Liver (tissue), 9 donors: Measurements from ENCODE around the gene TTF2. TPM values are rescaled to one million over a fixed set of nuclear protein-coding genes. Genes with fewer than 3 reads are reported as not detected.

Experiments used
- DNase-seq: peaks from one replicate; pipeline ENCODE4 v3.0.0-alpha.2; 2017; ENCODE audit warnings: low spot score
- H3K27ac ChIP-seq, 2 donors: one replicate each; pipeline ENCODE4 v1.7.0; 2013; ENCODE audit warnings: inconsistent platforms in 2 of 2, low read length in 2 of 2, control low read depth in 1 of 2, low read depth in 1 of 2, mild to moderate bottlenecking in 1 of 2
- H3K27me3 ChIP-seq, 4 donors: one replicate each; pipeline versions ENCODE4 v1.6.1 to v1.7.0; 2013; ENCODE audit warnings: low read length in 3 of 4, inconsistent platforms in 1 of 4, mild to moderate bottlenecking in 1 of 4, moderate library complexity in 1 of 4; ENCODE audit not compliant: control insufficient read depth in 4 of 4, insufficient read depth in 4 of 4
- H3K36me3 ChIP-seq, 4 donors: one replicate each; pipeline versions ENCODE4 v1.6.1 to v1.7.0; 2013; ENCODE audit warnings: low read length in 3 of 4, mild to moderate bottlenecking in 3 of 4, low read depth in 1 of 4, moderate library complexity in 1 of 4; ENCODE audit not compliant: control insufficient read depth in 4 of 4, insufficient read depth in 3 of 4
- H3K4me1 ChIP-seq, 4 donors: one replicate each; pipeline versions ENCODE4 v1.6.1 to v1.7.0; 2013; ENCODE audit warnings: low read length in 3 of 4, mild to moderate bottlenecking in 3 of 4, moderate library complexity in 1 of 4; ENCODE audit not compliant: control insufficient read depth in 4 of 4, insufficient read depth in 4 of 4
- H3K4me3 ChIP-seq, 3 donors: one replicate each; pipeline versions ENCODE4 v1.6.1 to v1.7.0; 2013; ENCODE audit warnings: low read length in 3 of 3, control low read depth in 1 of 3, low read depth in 1 of 3, mild to moderate bottlenecking in 1 of 3
- H3K9ac ChIP-seq, 2 donors: one replicate each; pipeline ENCODE4 v1.7.0; 2013; ENCODE audit warnings: low read length in 2 of 2, mild to moderate bottlenecking in 2 of 2, moderate library complexity in 2 of 2, control low read depth in 1 of 2, low read depth in 1 of 2
- H3K9me3 ChIP-seq, 4 donors: one replicate each; pipeline versions ENCODE4 v1.6.1 to v1.7.0; 2013; ENCODE audit warnings: low read length in 3 of 4; ENCODE audit not compliant: control insufficient read depth in 4 of 4
- ATF3 ChIP-seq: IDR thresholded peaks from 2 replicates; pipeline ENCODE4 v1.6.1; 2016; ENCODE audit warnings: antibody characterized with exemption
- CTCF ChIP-seq: fragments of 150-350 bp; IDR thresholded peaks from 2 replicates; pipeline ENCODE4 v1.5.1; 2017; ENCODE audit warnings: improper control_type of control experiment, low read depth, low read length; ENCODE audit not compliant: missing input control
- EGR1 ChIP-seq, 2 donors: IDR thresholded peaks; 2 replicates each; pipeline ENCODE4 v1.6.1; 2016 to 2018; ENCODE audit warnings: antibody characterized with exemption in 2 of 2, low read depth in 2 of 2
- FOXA1 ChIP-seq: IDR thresholded peaks from 2 replicates; pipeline ENCODE4 v1.6.1; 2016; ENCODE audit warnings: antibody characterized with exemption
- FOXA2 ChIP-seq: IDR thresholded peaks from 2 replicates; pipeline ENCODE4 v1.6.1; 2016; ENCODE audit warnings: antibody characterized with exemption
- HNF4A ChIP-seq, 2 donors: conservative IDR thresholded peaks; 2 replicates each; pipeline ENCODE4 v1.6.1; 2016; ENCODE audit warnings: antibody characterized with exemption in 2 of 2, mild to moderate bottlenecking in 2 of 2
- HNF4G ChIP-seq: IDR thresholded peaks from 2 replicates; pipeline ENCODE4 v1.6.1; 2016; ENCODE audit warnings: antibody characterized with exemption
- JUND ChIP-seq, 2 donors: IDR thresholded peaks; 2 replicates each; pipeline ENCODE4 v1.6.1; 2016; ENCODE audit warnings: antibody characterized with exemption in 2 of 2
- MAX ChIP-seq: IDR thresholded peaks from 2 replicates; pipeline ENCODE4 v1.6.1; 2016; ENCODE audit warnings: antibody characterized with exemption
- NR2F2 ChIP-seq: IDR thresholded peaks from 2 replicates; pipeline ENCODE4 v1.6.1; 2016; ENCODE audit warnings: antibody characterized with exemption
- RAD21 ChIP-seq, 2 donors: IDR thresholded peaks; 2 replicates each; pipeline ENCODE4 v1.6.1; 2016; ENCODE audit warnings: antibody characterized with exemption in 2 of 2, mild to moderate bottlenecking in 2 of 2
- REST ChIP-seq: IDR thresholded peaks from 2 replicates; pipeline ENCODE4 v1.6.1; 2016; ENCODE audit warnings: antibody characterized with exemption, mild to moderate bottlenecking
- RXRA ChIP-seq, 2 donors: IDR thresholded peaks; 2 replicates each; pipeline ENCODE4 v1.6.1; 2017 to 2018; ENCODE audit warnings: antibody characterized with exemption in 2 of 2, mild to moderate bottlenecking in 1 of 2
- SP1 ChIP-seq: IDR thresholded peaks from 2 replicates; pipeline ENCODE4 v1.6.1; 2018; ENCODE audit warnings: antibody characterized with exemption, mild to moderate bottlenecking
- TAF1 ChIP-seq: conservative IDR thresholded peaks from 2 replicates; pipeline ENCODE4 v1.6.1; 2016; ENCODE audit warnings: antibody characterized with exemption, mild to moderate bottlenecking
- YY1 ChIP-seq: IDR thresholded peaks from 2 replicates; pipeline ENCODE4 v1.6.1; 2016; ENCODE audit warnings: antibody characterized with exemption, mild to moderate bottlenecking
- ZBTB33 ChIP-seq: IDR thresholded peaks from 2 replicates; pipeline ENCODE4 v1.6.1; 2016; ENCODE audit warnings: antibody characterized with exemption
- WGBS: extraction: QIAGEN DNeasy Blood & Tissue Kit; methylation state at CpG from one replicate; pipeline ENCODE4 v1.1.7; 2013; 5-methylcytosine and 5-hydroxymethylcytosine counted together
- polyA plus RNA-seq, 2 donors: library from polyadenylated mRNA; stranded (reverse) in 1 of 2; unstranded in 1 of 2; fragments of 200-250 nt in 1 of 2; fragments of >200 nt in 1 of 2; fragmentation: Nextera tagmentation in 1 of 2; extraction: Ambion mirVana in 1 of 2; gene quantifications; one replicate each; pipeline versions ENCODE4 v1.2.1 to v1.2.3, GENCODE V29; 2013 to 2015
- total RNA-seq, 2 donors: library from RNA; depleted of rRNA; stranded (reverse); fragments of >200 nt; gene quantifications; one replicate each; pipeline ENCODE4 v1.2.3, GENCODE V29; 2014
- donor health status: healthy.
- donor health status: healthy.
- donor health status: healthy.
- donor health status: healthy.
- donor health status: healthy.

Gene TTF2
- total and polyA plus RNA-seq, 4 donors, result 1.3 to 16.9 (median 2.8) TPM

GRCh38 chr1:117046781-117047180, 13.3 kb upstream of the TTF2 start:
- Histone ChIP-seq H3K9ac (no peak overlapping the region), H3K4me1 (no peaks in the 10 kb centered on the region), H3K4me3 (no peak overlapping the region), H3K27ac (no peak overlapping the region), H3K36me3 (no peaks in the 10 kb centered on the region), H3K9me3 (no peaks in the 10 kb centered on the region), H3K27me3 (no peaks in the 10 kb centered on the region)
- no peak for DNase-seq
- TF ChIP-seq SP1 (no peak), FOXA1 (no peak), NR2F2 (no peak), ZBTB33 (no peak), EGR1 (IDR thresholded peaks at IDR 0.05; ENCODE audit: low read depth in 2 of 2) (no peak), FOXA2 (no peak), TAF1 (no peak), ATF3 (no peak), RXRA (IDR thresholded peaks at IDR 0.05) (no peak), HNF4G (no peak), HNF4A (conservative IDR thresholded peaks at IDR 0.05) (no peak), CTCF (no peak), RAD21 (IDR thresholded peaks at IDR 0.05) (no peak), JUND (IDR thresholded peaks at IDR 0.05) (no peak), REST (no peak), YY1 (no peak)
- WGBS, result 90% methylated on average over 4 of the region's 4 CpGs

- Histone ChIP-seq H3K9ac (no peak overlapping the region), H3K4me3 (no peak overlapping the region), H3K27ac (no peak overlapping the region), H3K4me1 (no peaks in the 10 kb centered on the region), H3K27me3 (no peaks in the 10 kb centered on the region), H3K36me3 (no peaks in the 10 kb centered on the region), H3K9me3 (no peaks in the 10 kb centered on the region)
- DNase-seq, result no peak
- WGBS, result 92% methylated on average over 2 of the region's 2 CpGs
- no peak for TF ChIP-seq EGR1 (IDR thresholded peaks at IDR 0.05; ENCODE audit: low read depth in 2 of 2)
- no peak for TF ChIP-seq FOXA1
- TF ChIP-seq ATF3, result no peak
- TF ChIP-seq RAD21 (IDR thresholded peaks at IDR 0.05), result no peak
- TF ChIP-seq FOXA2, result no peak
- no peak for TF ChIP-seq HNF4A (conservative IDR thresholded peaks at IDR 0.05)
- no peak for TF ChIP-seq ZBTB33
- no peak for TF ChIP-seq HNF4G
- no peak for TF ChIP-seq NR2F2
- no peak for TF ChIP-seq MAX
- no peak for TF ChIP-seq REST
- TF ChIP-seq SP1, result no peak
- TF ChIP-seq JUND (IDR thresholded peaks at IDR 0.05), result no peak
- no peak for TF ChIP-seq RXRA (IDR thresholded peaks at IDR 0.05)
- no peak for TF ChIP-seq TAF1
Measured at GRCh38 chr1:117047271-117047670, 12.9 kb upstream of the TTF2 start.
